GM21390 (cell line): ENCODE measurements around the gene VWA3A.
"Not testable (repeated sequence)": the region's sequence is repeated elsewhere in the genome, so short reads cannot be mapped to it uniquely, and the experiment has no call there.

Experiments
- ATAC-seq: cut with Tn5 transposase; IDR thresholded peaks from one replicate; pipeline ENCODE4 v1.9.1; 2021; ENCODE audit not compliant: unreplicated experiment

The VWA3A gene

GRCh38 chr16:22088642-22089041, 3.7 kb upstream of the VWA3A start:
- no peak for ATAC-seq

GRCh38 chr16:22089910-22090309, 2.4 kb upstream of the VWA3A start:
- no peak for ATAC-seq

GRCh38 chr16:22091721-22092120, 620 bp upstream of the VWA3A start:
- ATAC-seq: no peak

GRCh38 chr16:22093331-22093730, 990 bp downstream of the VWA3A start:
- no peak for ATAC-seq

- no peak for ATAC-seq
Measured at GRCh38 chr16:22093996-22094395, 1.7 kb downstream of the VWA3A start.

GRCh38 chr16:22098405-22099255, 6.3 kb downstream of the VWA3A start:
- no peak for ATAC-seq

GRCh38 chr16:22099256-22099975, 7.1 kb downstream of the VWA3A start:
- ATAC-seq: no peak

- ATAC-seq: no peak
Measured at GRCh38 chr16:22103441-22103840, 11.1 kb downstream of the VWA3A start.

GRCh38 chr16:22109258-22109898, 17.0 kb downstream of the VWA3A start:
- no peak for ATAC-seq

- not testable (repeated sequence) for ATAC-seq
Measured at GRCh38 chr16:22111629-22112028, 19.3 kb downstream of the VWA3A start.

- no peak for ATAC-seq
Measured at GRCh38 chr16:22116095-22116700, 23.9 kb downstream of the VWA3A start.

GRCh38 chr16:22117609-22118008, 25.3 kb downstream of the VWA3A start:
- no peak for ATAC-seq

GRCh38 chr16:22120440-22120839, 28.1 kb downstream of the VWA3A start:
- ATAC-seq: no peak

- ATAC-seq: no peak
Measured at GRCh38 chr16:22122239-22122638, 29.9 kb downstream of the VWA3A start.

GRCh38 chr16:22123146-22123545, 30.8 kb downstream of the VWA3A start:
- no peak for ATAC-seq

GRCh38 chr16:22123759-22124490, 31.6 kb downstream of the VWA3A start:
- ATAC-seq: no peak

- no peak for ATAC-seq
Measured at GRCh38 chr16:22124583-22125284, 32.4 kb downstream of the VWA3A start.

GRCh38 chr16:22126037-22126558, 33.8 kb downstream of the VWA3A start:
- ATAC-seq: no peak

- ATAC-seq: not testable (repeated sequence)
Measured at GRCh38 chr16:22128537-22128936, 36.2 kb downstream of the VWA3A start.

- ATAC-seq: no peak
Measured at GRCh38 chr16:22130528-22130927, 38.2 kb downstream of the VWA3A start.
